Stimulated activated CD8-positive, alpha-beta memory T cell treated with anti-CD3 and anti-CD28 coated beads, Interleukin-7, amount 100 ng/mL, for 24 hours (primary cell): ENCODE measurements around the gene FAM3C.
"Not testable (repeated sequence)": the region's sequence is repeated elsewhere in the genome, so short reads cannot be mapped to it uniquely, and the experiment has no call there.

Experiments used
- DNase-seq: peaks from one replicate; pipeline ENCODE4 v3.0.0-alpha.2; 2020; ENCODE audit warnings: low read depth

Gene FAM3C

GRCh38 chr7:121395961-121396757, at the start of gene FAM3C:
FAM3C (minus strand) TSS chr7:121396308; CDS start chr7:121382969, 13,339 bp downstream.
- peak; percentile 64 for DNase-seq

DNA sequence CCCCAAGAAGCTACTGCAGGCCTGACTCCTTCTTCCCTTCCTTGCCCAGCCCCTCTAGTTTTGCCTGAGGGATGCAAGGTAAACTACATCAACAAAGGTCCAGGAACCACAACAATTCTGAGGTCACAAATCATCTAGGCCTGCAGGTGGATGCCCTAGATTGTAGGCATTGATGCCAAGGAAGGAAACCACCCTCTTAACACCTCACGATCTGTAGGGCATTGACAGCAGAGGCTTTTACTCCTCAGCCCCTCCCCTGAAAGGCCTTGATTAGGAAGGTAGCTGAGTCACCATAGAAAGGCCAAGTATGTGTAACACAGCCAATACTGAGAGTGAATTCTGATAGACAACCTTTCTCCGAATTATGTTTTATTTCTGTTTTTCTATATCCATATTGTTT, 46.7 kb upstream of the FAM3C start:
- no peak for DNase-seq

- DNase-seq: no peak
Observed at GRCh38 chr7:121440857-121441503, 44.9 kb upstream of the FAM3C start.

DNA sequence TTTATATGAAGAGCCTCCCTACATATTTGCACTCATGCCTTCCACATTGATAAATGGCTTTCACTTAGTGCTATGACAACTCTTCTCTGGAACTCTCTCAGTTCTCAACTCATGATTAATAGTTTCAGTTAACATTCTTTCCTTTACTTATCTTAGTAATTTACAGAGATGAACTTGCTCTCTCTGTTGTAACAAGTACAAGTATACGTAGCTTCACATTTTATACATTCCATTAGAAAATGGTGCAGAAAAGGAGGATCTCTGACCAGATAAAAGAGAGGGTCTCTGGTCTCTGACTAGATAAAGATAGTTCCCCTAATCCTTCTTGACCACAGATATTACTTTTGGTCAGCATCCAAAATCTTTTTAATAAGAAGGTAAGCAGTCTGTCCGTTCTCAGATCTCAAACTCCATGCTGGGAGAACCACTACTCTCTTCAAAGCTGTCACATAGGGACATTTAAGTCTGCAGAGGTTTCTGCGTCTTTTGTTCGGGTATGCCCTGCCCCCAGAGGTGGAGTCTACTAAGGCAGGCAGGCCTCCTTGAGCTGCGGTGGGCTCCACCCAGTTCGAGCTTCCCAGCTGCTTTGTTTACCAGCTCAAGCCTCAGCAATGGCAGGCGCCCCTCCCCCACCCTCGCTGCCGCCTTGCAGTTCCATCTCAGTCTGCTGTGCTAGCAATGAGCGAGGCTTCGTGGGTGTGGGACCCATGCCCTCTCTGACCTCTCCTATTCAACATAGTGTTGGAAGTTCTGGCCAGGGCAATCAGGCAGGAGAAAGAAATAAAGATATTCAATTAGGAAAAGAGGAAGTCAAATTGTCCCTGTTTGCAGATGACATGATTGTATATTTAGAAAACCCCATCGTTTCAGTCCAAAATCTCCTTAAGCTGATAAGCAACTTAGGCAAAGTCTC, 42.2 kb upstream of the FAM3C start:
- peak; percentile 21 for DNase-seq

GRCh38 chr7:121437470-121437869, 41.4 kb upstream of the FAM3C start:
- DNase-seq: no peak

GRCh38 chr7:121436688-121437087, 40.6 kb upstream of the FAM3C start:
- DNase-seq: no peak

- DNase-seq: no peak
Observed at GRCh38 chr7:121436136-121436535, 40.0 kb upstream of the FAM3C start.

DNA sequence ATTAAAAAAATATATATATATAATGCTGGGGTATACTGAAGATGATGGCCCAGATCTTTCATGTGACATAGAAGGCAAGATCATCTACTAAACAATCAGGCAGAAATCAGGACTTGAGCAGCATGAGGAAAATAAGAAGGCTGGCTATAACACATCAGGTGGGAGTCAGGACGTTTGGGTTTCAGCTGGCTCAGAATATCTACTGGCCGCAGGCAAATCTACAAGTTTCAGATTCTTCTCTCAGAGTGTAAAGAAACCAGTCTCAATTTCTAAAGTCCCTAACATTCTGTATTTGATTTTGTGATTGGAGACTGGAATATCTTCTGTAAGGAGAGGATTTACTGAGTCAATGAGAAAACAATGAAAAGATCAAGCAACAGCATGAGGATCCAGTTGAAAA, 37.7 kb upstream of the FAM3C start:
- DNase-seq: no peak

DNA sequence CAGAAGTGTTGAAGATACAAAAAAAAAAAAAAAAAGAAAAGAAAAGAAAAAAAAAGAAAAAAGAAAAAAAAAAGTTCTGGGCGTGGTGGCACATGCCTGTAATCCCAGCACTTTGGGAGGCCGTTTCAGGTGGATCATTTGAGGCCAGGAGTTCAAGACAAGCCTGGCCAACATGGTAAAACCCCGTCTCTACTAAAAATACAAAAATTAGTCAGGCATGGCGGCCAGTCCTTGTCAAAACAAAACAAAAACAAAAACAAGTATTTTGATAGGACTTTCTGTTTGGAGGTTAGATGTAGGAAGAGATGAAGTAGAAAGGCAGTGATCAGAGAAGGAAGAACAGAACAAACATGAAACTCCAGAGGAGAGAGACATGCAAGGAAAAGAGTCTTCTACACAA, 36.4 kb upstream of the FAM3C start:
- not testable (repeated sequence) for DNase-seq

DNA sequence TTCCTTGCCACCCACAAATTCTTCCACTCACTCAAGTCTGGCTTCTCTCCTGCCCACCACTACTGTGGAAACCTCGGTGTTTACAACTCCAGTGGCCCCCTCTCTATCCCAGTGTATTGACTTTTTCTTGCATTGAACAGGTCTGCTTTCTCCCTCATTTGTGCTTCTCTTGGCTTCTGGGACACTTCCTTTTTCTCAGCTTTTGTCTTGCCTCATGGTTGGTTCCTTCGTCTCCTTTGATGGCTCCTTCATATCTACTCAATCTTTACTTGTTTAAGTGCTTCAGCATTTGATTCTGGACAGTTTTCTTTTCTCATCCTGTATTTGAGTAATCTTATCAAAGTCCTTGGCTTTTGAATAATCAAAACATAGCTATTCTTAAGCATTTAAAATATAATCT, 35.9 kb upstream of the FAM3C start:
- DNase-seq: no peak

DNA sequence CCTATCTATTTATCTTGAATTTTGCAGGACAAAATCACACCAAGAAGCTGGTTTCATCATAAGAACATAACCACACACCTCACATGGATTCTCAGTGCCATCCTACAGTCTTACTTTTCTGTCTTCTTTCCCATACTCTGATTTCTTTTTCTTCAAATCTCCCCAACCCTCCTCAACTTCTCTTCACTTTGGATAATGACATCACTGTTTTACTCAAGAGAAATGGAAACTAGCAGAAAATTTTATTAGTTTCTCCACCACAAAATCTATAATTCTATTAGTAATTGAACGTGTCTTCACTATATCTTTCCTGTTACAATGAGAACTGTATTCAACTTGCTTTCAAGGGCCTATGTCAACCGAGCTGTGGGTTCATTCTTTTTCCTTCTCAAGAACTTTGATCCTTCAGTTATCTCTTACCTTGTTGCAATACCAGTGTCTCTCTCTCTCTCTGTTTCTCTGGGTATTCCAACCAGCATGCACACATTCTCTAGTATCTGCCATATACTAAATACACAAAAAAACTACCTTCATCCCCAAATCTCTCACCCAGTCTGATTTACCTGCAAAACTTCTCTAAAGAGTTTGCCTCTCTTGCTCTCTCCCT, 35.4 kb upstream of the FAM3C start:
- DNase-seq: no peak

DNA sequence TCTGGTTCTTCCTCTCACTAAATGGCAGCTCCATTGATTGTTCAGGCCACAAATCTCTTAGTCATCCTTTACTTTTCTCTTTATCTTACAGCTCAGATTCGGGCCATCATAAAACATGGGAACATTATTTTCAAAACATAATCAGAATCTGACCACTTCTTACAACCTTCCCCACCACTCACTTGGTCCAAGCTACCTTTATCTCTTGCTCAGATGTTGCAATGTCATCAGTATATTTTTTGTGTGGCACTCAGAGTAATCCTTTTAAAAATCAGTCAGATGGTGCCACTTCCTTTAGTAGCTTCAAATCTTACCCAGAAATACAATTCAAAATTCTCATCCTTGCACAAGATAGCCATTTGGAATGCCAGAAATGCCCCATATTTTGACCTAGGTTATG, 34.5 kb upstream of the FAM3C start:
- no peak for DNase-seq

DNA sequence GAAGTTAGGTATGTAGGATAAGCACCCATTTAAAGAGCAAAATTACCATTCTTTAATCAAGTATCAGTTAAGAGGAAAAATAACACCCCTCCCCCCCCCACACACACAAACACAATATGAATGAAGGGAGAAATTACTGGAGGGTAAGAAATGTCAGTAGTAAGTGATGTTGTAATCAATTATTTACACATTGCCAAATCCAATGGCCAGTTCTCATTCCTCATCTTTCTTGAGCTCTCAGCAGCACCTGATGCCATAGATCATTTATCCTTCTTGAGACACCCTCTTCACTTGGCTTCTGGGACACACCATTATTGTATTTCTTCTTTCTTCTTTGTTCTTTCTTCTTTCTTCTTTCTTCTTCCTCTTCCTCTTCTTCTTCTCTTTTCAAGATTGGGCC, 33.7 kb upstream of the FAM3C start:
- no peak for DNase-seq

DNA sequence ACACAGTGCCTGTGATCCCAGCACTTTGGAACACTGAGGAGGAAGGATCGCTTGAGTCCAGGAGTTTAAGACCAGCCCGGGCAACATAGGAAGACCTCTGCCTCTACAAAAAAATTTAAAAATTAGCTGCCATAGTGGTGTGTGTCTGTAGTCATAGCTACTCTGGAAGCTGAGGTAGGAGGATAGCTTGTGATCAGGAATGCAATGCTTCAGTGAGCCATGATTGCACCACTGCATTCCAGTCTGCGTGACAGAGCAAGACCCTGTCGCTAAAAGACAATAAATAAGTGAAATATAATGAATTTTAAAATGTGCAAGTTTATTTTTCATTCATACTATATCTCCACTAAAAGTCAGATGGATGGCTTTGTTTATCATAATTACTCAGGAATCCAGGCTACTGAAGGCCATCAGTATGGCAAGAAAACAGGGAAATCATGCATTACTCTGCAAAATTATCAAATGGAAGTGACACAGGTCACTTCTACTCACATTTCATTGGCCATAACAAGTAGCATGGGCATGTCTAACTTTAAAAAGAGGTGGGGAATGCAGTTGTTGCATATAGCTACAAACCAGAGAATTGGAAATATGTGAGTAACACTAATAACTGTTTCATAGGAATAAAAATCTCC, 32.9 kb upstream of the FAM3C start:
- no peak for DNase-seq

- not testable (repeated sequence) for DNase-seq
Observed at GRCh38 chr7:121421743-121422142, 25.6 kb upstream of the FAM3C start.

DNA sequence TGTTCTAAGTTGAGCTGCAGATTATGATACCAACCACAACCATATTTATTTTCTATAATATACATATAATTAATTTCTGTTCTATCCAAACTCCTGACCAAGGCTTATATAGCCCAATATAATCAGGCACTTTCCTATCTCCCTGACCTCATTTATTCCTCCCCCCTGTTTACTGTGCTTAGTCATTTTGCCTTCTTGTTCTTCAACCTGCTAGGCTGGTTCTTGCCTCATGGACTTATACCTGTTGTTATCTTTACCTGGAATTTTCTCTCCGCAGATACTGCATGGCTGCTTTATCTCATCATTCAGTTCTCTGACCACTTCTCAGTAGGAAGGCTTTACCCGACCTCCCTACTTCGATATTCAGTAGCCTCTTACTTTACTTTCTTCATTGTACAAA, 24.9 kb upstream of the FAM3C start:
- no peak for DNase-seq

DNA sequence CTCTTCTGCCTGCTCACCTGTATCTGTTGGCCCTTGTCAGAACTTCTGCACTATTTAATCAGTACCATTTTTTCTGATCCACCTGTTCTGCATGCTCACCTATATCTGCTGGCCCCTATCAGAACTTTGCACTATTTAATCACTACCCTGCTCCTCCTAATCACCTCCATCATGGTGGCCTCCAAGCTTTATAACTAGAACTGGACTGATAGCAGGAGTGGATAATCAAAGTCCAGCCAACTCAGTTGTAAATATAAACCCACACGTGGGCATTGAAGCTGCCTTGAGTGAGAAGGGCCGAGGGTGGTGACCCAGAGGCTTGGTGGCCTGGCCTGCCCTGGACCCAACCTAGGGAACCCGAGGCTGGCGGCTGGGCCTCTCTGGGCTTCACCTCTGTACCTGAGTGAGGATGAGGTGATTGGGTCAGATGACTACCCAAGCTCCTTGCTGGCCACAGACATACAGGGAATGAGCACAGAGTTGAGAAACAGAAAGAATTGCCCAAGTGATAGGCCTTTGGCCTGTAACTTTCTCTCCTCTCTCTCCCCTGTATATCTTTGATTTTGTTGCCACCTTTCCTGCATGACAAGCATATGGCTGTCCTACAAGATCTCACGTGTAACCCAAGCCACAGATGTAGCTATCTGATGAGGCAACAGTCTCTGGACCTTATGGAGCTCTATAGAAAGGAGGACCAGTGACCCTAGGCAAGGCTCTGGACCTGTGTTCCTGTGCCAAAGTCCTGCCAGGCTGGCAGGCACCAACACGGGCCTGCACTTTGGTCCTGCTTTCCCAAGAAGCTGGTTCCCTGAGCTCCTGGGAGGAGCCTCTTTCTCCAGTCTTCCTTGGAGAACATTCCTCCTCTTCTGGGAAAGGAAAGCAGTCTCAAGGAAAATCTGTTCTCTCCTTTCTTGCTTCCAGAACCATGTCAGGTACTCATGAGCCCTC, 23.4 kb upstream of the FAM3C start:
- no peak for DNase-seq

- no peak for DNase-seq
Observed at GRCh38 chr7:121416533-121416932, 20.4 kb upstream of the FAM3C start.

DNA sequence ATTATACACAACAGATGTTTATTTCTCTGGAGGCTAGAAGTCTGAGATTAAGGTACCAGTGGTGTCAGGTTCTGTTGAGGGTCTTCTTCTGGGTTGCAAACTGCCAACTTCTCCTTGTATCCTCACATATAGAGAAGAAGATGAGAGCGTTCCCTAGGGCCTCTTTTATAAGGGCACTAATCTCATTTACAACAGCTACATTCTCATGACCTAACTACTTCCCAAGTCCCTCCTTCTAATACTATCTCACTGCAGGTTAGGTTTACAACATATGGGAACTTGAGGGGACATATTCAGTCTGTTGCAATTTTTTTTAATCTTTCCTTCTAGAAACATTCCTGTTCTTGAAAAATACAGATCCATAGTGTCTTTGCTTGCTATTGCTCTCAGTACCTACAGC, 18.3 kb upstream of the FAM3C start:
- DNase-seq: no peak

- no peak for DNase-seq
Observed at GRCh38 chr7:121411597-121411979, 15.5 kb upstream of the FAM3C start.
